HG03558 (cell line): ENCODE data around the gene ERCC3.
"Not testable (repeated sequence)": the region's sequence is repeated elsewhere in the genome, so short reads cannot be mapped to it uniquely, and the experiment has no call there.

Experiments
- ATAC-seq: cut with Tn5 transposase; IDR thresholded peaks from one replicate; pipeline ENCODE4 v1.9.1; 2021; ENCODE audit warnings: moderate number of reproducible peaks; ENCODE audit not compliant: unreplicated experiment; ENCODE audit errors: extremely low read depth

The ERCC3 gene

GRCh38 chr2:127280693-127281092 is 13.3 kb downstream of the ERCC3 start:
- ATAC-seq = no peak

GRCh38 chr2:127279781-127280180 is 14.2 kb downstream of the ERCC3 start:
- ATAC-seq = no peak

- no peak for ATAC-seq
These were observed 15.0 kb downstream of the ERCC3 start for GRCh38 chr2:127278959-127279358.

GRCh38 chr2:127277028-127277427 is 16.9 kb downstream of the ERCC3 start:
- ATAC-seq = peak; percentile 86

- ATAC-seq = no peak
These were observed 18.2 kb downstream of the ERCC3 start for GRCh38 chr2:127275789-127276188.

GRCh38 chr2:127275356-127275755 is 18.6 kb downstream of the ERCC3 start:
- ATAC-seq = no peak

GRCh38 chr2:127270663-127271062 is 23.3 kb downstream of the ERCC3 start:
- no peak for ATAC-seq

GRCh38 chr2:127261804-127262406 is 32.0 kb downstream of the ERCC3 start:
- no peak for ATAC-seq

GRCh38 chr2:127259355-127259754 is 34.6 kb downstream of the ERCC3 start:
- no peak for ATAC-seq

- ATAC-seq = no peak
These were observed 37.1 kb downstream of the ERCC3 start for GRCh38 chr2:127256866-127257265.

GRCh38 chr2:127256381-127256780 is 37.6 kb downstream of the ERCC3 start:
- ATAC-seq = no peak

GRCh38 chr2:127255721-127256120 is 38.2 kb downstream of the ERCC3 start:
- no peak for ATAC-seq

- no peak for ATAC-seq
These were observed 38.8 kb downstream of the ERCC3 start for GRCh38 chr2:127255146-127255545.

- no peak for ATAC-seq
These were observed 39.5 kb downstream of the ERCC3 start for GRCh38 chr2:127254386-127254981.

- not testable (repeated sequence) for ATAC-seq
These were observed 52.8 kb downstream of the ERCC3 start for GRCh38 chr2:127241184-127241583.

GRCh38 chr2:127239395-127239794 is 54.5 kb downstream of the ERCC3 start:
- no peak for ATAC-seq

- not testable (repeated sequence) for ATAC-seq
These were observed 56.2 kb downstream of the ERCC3 start for GRCh38 chr2:127237768-127238167.

- no peak for ATAC-seq
These were observed 58.8 kb downstream of the ERCC3 start for GRCh38 chr2:127235082-127235702.

GRCh38 chr2:127233710-127234109 is 60.2 kb downstream of the ERCC3 start:
- no peak for ATAC-seq

GRCh38 chr2:127231130-127231865 is 62.6 kb downstream of the ERCC3 start:
- ATAC-seq = no peak

- no peak for ATAC-seq
These were observed 64.4 kb downstream of the ERCC3 start for GRCh38 chr2:127229555-127229954.
